GM11168 (cell line): ENCODE results near the gene ZDHHC8.

Source experiments
- in situ Hi-C: fragments of 300-500 bp; cut with MboI; formaldehyde crosslinking; loops from one replicate; pipeline ENCODE4 v1.12.0; 2022; ENCODE audit warnings: low sequenced_read_pairs; ENCODE audit not compliant: unreplicated experiment

Gene ZDHHC8

GRCh38 chr22:20131597-20131858, at the start of gene ZDHHC8:
Gene ZDHHC8 (plus strand): TSS chr22:20131804. CDS start chr22:20131948, 144 bp downstream.
- in situ Hi-C loops: no loop called here

- in situ Hi-C loops: no loop called here
Observed at GRCh38 chr22:20083157-20083890, 48.3 kb upstream of the ZDHHC8 start.

- in situ Hi-C loops: no loop called here
Observed at GRCh38 chr22:20083891-20084546, 47.6 kb upstream of the ZDHHC8 start.

GRCh38 chr22:20084547-20085413, 46.8 kb upstream of the ZDHHC8 start:
- in situ Hi-C loops: no loop called here

GRCh38 chr22:20085651-20086050, 46.0 kb upstream of the ZDHHC8 start:
- in situ Hi-C loops: no loop called here

- in situ Hi-C loops: no loop called here
Observed at GRCh38 chr22:20086101-20086599, 45.5 kb upstream of the ZDHHC8 start.

- in situ Hi-C loops: no loop called here
Observed at GRCh38 chr22:20086763-20087162, 44.8 kb upstream of the ZDHHC8 start.

- in situ Hi-C loops: no loop called here
Observed at GRCh38 chr22:20087319-20088262, 44.0 kb upstream of the ZDHHC8 start.

- in situ Hi-C loops: no loop called here
Observed at GRCh38 chr22:20088263-20088648, 43.3 kb upstream of the ZDHHC8 start.

GRCh38 chr22:20089226-20089976, 42.2 kb upstream of the ZDHHC8 start:
- in situ Hi-C loops: no loop called here

- in situ Hi-C loops: no loop called here
Observed at GRCh38 chr22:20089977-20090729, 41.5 kb upstream of the ZDHHC8 start.

- in situ Hi-C loops: no loop called here
Observed at GRCh38 chr22:20090730-20091240, 40.8 kb upstream of the ZDHHC8 start.

- in situ Hi-C loops: no loop called here
Observed at GRCh38 chr22:20091690-20092476, 39.7 kb upstream of the ZDHHC8 start.

GRCh38 chr22:20092477-20092854, 39.1 kb upstream of the ZDHHC8 start:
- in situ Hi-C loops: no loop called here

- in situ Hi-C loops: no loop called here
Observed at GRCh38 chr22:20093418-20094196, 38.0 kb upstream of the ZDHHC8 start.

GRCh38 chr22:20094197-20094807, 37.3 kb upstream of the ZDHHC8 start:
- in situ Hi-C loops: no loop called here
